RWPE2 (cell line): ENCODE data around the gene ALG8.

Experiments
- ATAC-seq: fragments of 200-7000 bp; cut with Tn5 transposase; 3 replicates; pipeline ENCODE4 v1.9.1; 2021; ENCODE audit warnings: low read depth
- DNase-seq: peaks from one replicate; pipeline ENCODE4 v3.0.0-alpha.2; 2020; ENCODE audit warnings: low spot score
- H3K27ac ChIP-seq: fragments of 450-650 bp; 2 replicates; pipeline ENCODE4 v1.5.1; 2017; ENCODE audit warnings: mild to moderate bottlenecking; ENCODE audit not compliant: poor library complexity, severe bottlenecking
- H3K27me3 ChIP-seq: fragments of 250-450 bp; sonication (Bioruptor Pico); 2 replicates; pipeline ENCODE4 v1.5.1; 2021; ENCODE audit warnings: mild to moderate bottlenecking, moderate library complexity; ENCODE audit not compliant: insufficient read depth, poor library complexity, severe bottlenecking
- H3K36me3 ChIP-seq: fragments of 250-450 bp; sonication (Bioruptor Pico); 2 replicates; pipeline ENCODE4 v1.5.1; 2020; ENCODE audit warnings: low read depth, mild to moderate bottlenecking, moderate library complexity
- H3K4me1 ChIP-seq: fragments of 250-450 bp; sonication (Bioruptor Pico); 2 replicates; pipeline ENCODE4 v1.5.1; 2021; ENCODE audit warnings: mild to moderate bottlenecking, moderate library complexity; ENCODE audit not compliant: insufficient read depth, poor library complexity, severe bottlenecking
- H3K4me3 ChIP-seq: fragments of 250-450 bp; sonication (Bioruptor Pico); 2 replicates; pipeline ENCODE4 v1.5.1; 2021; ENCODE audit warnings: mild to moderate bottlenecking, moderate library complexity; ENCODE audit not compliant: severe bottlenecking
- H3K9me3 ChIP-seq: fragments of 250-450 bp; sonication (Bioruptor Pico); 2 replicates; pipeline ENCODE4 v1.5.1; 2021; ENCODE audit warnings: mild to moderate bottlenecking, moderate library complexity; ENCODE audit not compliant: severe bottlenecking
- CTCF ChIP-seq: fragments of 450-650 bp; IDR thresholded peaks from one replicate; pipeline ENCODE4 v1.5.1; 2017; ENCODE audit warnings: mild to moderate bottlenecking, moderate library complexity; ENCODE audit not compliant: poor library complexity, severe bottlenecking

Gene ALG8

GRCh38 chr11:78166855-78167469, 27.5 kb upstream of the ALG8 start:
- no peak for DNase-seq
- Histone ChIP-seq H3K9me3 (no peaks in the 10 kb centered on the region), H3K4me3 (no peak overlapping the region), H3K27ac (no peak overlapping the region), H3K4me1 (no peaks in the 10 kb centered on the region), H3K36me3 (no peaks in the 10 kb centered on the region), H3K27me3 (no peaks in the 10 kb centered on the region)
- TF ChIP-seq CTCF, result no peak
- ATAC-seq, result no peak

- Histone ChIP-seq H3K4me1 (no peaks in the 10 kb centered on the region), H3K27me3 (no peaks in the 10 kb centered on the region), H3K27ac (no peak overlapping the region), H3K4me3 (no peak overlapping the region), H3K9me3 (no peaks in the 10 kb centered on the region), H3K36me3 (no peaks in the 10 kb centered on the region)
- DNase-seq (no peak), ATAC-seq (no peak)
- TF ChIP-seq CTCF, result no peak
Observed at GRCh38 chr11:78164471-78164870, 25.0 kb upstream of the ALG8 start.

GRCh38 chr11:78163828-78164227, 24.4 kb upstream of the ALG8 start:
- Histone ChIP-seq H3K4me1 (no peaks in the 10 kb centered on the region), H3K36me3 (no peaks in the 10 kb centered on the region), H3K27ac (no peak overlapping the region), H3K4me3 (no peak overlapping the region), H3K27me3 (no peaks in the 10 kb centered on the region), H3K9me3 (no peaks in the 10 kb centered on the region)
- no peak for TF ChIP-seq CTCF
- DNase-seq (no peak), ATAC-seq (no peak)

GRCh38 chr11:78161962-78162371, 22.5 kb upstream of the ALG8 start:
- H3K4me3 ChIP-seq, result no peak overlapping the region
- DNase-seq (no peak), ATAC-seq (no peak)
- no peaks in the 10 kb centered on the region for H3K36me3 ChIP-seq
- no peaks in the 10 kb centered on the region for H3K27me3 ChIP-seq
- no peaks in the 10 kb centered on the region for H3K4me1 ChIP-seq
- no peaks in the 10 kb centered on the region for H3K9me3 ChIP-seq
- TF ChIP-seq CTCF, result no peak
- H3K27ac ChIP-seq, result no peak overlapping the region

- no peak for DNase-seq
- Histone ChIP-seq H3K27ac (no peak overlapping the region), H3K36me3 (no peaks in the 10 kb centered on the region), H3K4me3 (no peak overlapping the region), H3K9me3 (no peaks in the 10 kb centered on the region), H3K4me1 (no peaks in the 10 kb centered on the region), H3K27me3 (no peaks in the 10 kb centered on the region)
- no peak for TF ChIP-seq CTCF
- no peak for ATAC-seq
Observed at GRCh38 chr11:78161346-78161745, 21.9 kb upstream of the ALG8 start.
